A549 (cell line): ENCODE results near the gene SYT1. TPM values are rescaled to one million over a fixed set of nuclear protein-coding genes. Genes with fewer than 3 reads are reported as not detected.

ENCODE experiments used
- ATAC-seq, 2 experiments: fragments of 200-7000 bp in 1 of 2; fragments of >200 bp in 1 of 2; cut with Nextera tagmentation in 1 of 2; cut with Tn5 transposase in 1 of 2; 3 replicates each; pipeline versions ENCODE4 v1.8.0 to v1.9.1; 2018 to 2020; ENCODE audit warnings: mild to moderate bottlenecking in 1 of 2, moderate library complexity in 1 of 2
- CTCF ChIA-PET: fragments of 300-600 bp; sonication (Branson Sonifier 250); formaldehyde crosslinking; extraction: SDS; loops from one replicate; lab custom pipeline; 2021; ENCODE audit warnings: antibody characterized with exemption, inconsistent platforms; lab: Yijun Ruan, JAX
- POLR2A ChIA-PET: fragments of 350-600 bp; formaldehyde crosslinking; extraction: SDS; loops from one replicate; lab custom pipeline; 2021; ENCODE audit warnings: antibody characterized with exemption, inconsistent platforms; lab: Yijun Ruan, JAX
- DNase-seq, 2 experiments: peaks; one replicate each; pipeline versions ENCODE4 v3.0.0 to v3.0.0-alpha.2; 2011 to 2016; ENCODE audit warnings: low read depth in 1 of 2, low spot score in 1 of 2
- FAIRE-seq: peaks from 2 replicates; lab custom pipeline; 2011; peaks lifted over from hg19 to GRCh38; lab: Jason Lieb, UNC
- H3K27ac ChIP-seq, 2 experiments: fragments of >200 bp; sonication (Bioruptor Twin); formaldehyde crosslinking; 3 replicates each; pipeline ENCODE4 v1.5.1; 2016 to 2017
- H3K4me1 ChIP-seq: fragments of >200 bp; sonication (Bioruptor Twin); formaldehyde crosslinking; 3 replicates; pipeline ENCODE4 v1.6.1; 2016
- H3K4me2 ChIP-seq: fragments of >200 bp; sonication (Bioruptor Twin); formaldehyde crosslinking; 3 replicates; pipeline ENCODE4 v1.6.1; 2016
- H3K4me3 ChIP-seq: fragments of >200 bp; sonication (Bioruptor Twin); formaldehyde crosslinking; 3 replicates; pipeline ENCODE4 v1.5.1; 2016
- H3K9me3 ChIP-seq: fragments of >200 bp; sonication (Bioruptor Twin); formaldehyde crosslinking; 3 replicates; pipeline ENCODE4 v1.6.1; 2016
- BHLHE40 ChIP-seq: IDR thresholded peaks from 2 replicates; pipeline ENCODE4 v1.6.1; 2012; ENCODE audit warnings: low read depth, low read length, inconsistent platforms
- CEBPB ChIP-seq, 2 experiments: fragments of >200 bp in 1 of 2; sonication (Bioruptor Twin) in 1 of 2; formaldehyde crosslinking in 1 of 2; IDR thresholded peaks; 2 replicates each; pipeline ENCODE4 v1.6.1; 2012 to 2016
- EHMT2 ChIP-seq: fragments of 200-600 bp; sonication (generic); IDR thresholded peaks from 2 replicates; pipeline ENCODE4 v1.6.1; 2016; ENCODE audit warnings: antibody characterized with exemption, low read depth, mild to moderate bottlenecking, moderate library complexity
- FOSL2 ChIP-seq, 2 experiments: fragments of 450-650 bp in 1 of 2; fragments of >200 bp in 1 of 2; sonication (Bioruptor Twin) in 1 of 2; formaldehyde crosslinking; IDR thresholded peaks; 2 replicates each; pipeline versions ENCODE4 v1.5.0 to v1.6.1; 2016 to 2020; ENCODE audit warnings: mild to moderate bottlenecking in 1 of 2, moderate library complexity in 1 of 2
- FOXS1 ChIP-seq: fragments of 250-450 bp; sonication (Bioruptor Pico); IDR thresholded peaks from 2 replicates; pipeline ENCODE4 v1.5.0; 2020; ENCODE audit warnings: mild to moderate bottlenecking, moderate library complexity
- GATA3 ChIP-seq: IDR thresholded peaks from 2 replicates; pipeline ENCODE4 v1.6.1; 2012; ENCODE audit warnings: borderline replicate concordance
- JUNB ChIP-seq: fragments of >200 bp; sonication (Bioruptor Twin); formaldehyde crosslinking; IDR thresholded peaks from 2 replicates; pipeline ENCODE4 v1.6.1; 2016
- MAFK ChIP-seq: fragments of 450-650 bp; IDR thresholded peaks from 2 replicates; pipeline ENCODE4 v1.6.1; 2014; ENCODE audit not compliant: partially characterized antibody
- NPAS2 ChIP-seq: fragments of 250-450 bp; sonication (Bioruptor Pico); IDR thresholded peaks from 2 replicates; pipeline ENCODE4 v1.8.0; 2022; ENCODE audit warnings: mild to moderate bottlenecking, moderate library complexity, borderline replicate concordance
- RFX5 ChIP-seq: fragments of 450-650 bp; IDR thresholded peaks from 2 replicates; pipeline ENCODE4 v1.7.1; 2014; ENCODE audit warnings: antibody characterized with exemption, mild to moderate bottlenecking, moderate library complexity
- WGBS: methylation state at CpG from one replicate; pipeline ENCODE4 v1.1.6; 2017; ENCODE audit errors: missing lambda C conversion rate; 5-methylcytosine and 5-hydroxymethylcytosine counted together
- polyA plus RNA-seq, 4 experiments: library from polyadenylated mRNA; depleted of rRNA in 3 of 4; stranded (reverse); fragments of >200 nt; fragmentation: RNase III in 1 of 4; extraction: RNeasy Plus Mini Kit Qiagen cat#74134 plus additional on column Dnase treatment in 1 of 4; gene quantifications; 2 replicates in 3 of 4; 3 replicates in 1 of 4; pipeline ENCODE4 v1.2.3, GENCODE V29; 2011 to 2017
- TF ChIP-seq, protein P1 (sequence below): fragments of >200 bp; sonication (Bioruptor Twin); formaldehyde crosslinking; IDR thresholded peaks from 2 replicates; pipeline ENCODE4 v1.6.1; 2016
- TF ChIP-seq, protein P2 (sequence below): IDR thresholded peaks from 2 replicates; pipeline ENCODE4 v1.6.1; 2012

The SYT1 gene
- polyA plus RNA-seq, 2 of the 4 experiments (the other 2 are of a cell fraction): 11.7 to 39.6 TPM

DNA sequence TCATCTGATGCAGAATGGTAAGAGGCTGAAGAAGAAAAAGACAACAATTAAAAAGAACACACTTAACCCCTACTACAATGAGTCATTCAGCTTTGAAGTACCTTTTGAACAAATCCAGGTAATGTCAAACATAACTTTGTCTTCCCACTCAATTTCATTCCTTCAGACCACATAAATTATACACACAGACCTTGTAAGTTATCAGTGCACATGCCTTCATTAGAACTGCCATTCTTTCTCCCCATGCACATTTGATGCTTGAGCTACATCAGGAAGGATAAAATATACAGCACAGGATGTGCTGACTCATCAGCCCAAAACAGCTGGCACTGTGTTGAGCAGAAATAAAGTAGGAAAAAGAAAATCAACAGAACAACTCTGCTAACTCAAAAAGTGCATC lies 579.5 kb downstream of the SYT1 start:
- peak; percentile 54 for FAIRE-seq
- H3K9me3 ChIP-seq: no peaks in the 10 kb centered on the region
- peak overlapping the region; percentile 25; the same call in 2 of the 3 replicates for H3K4me2 ChIP-seq
- no peak for ATAC-seq
- no peak overlapping the region for H3K27ac ChIP-seq
- TF ChIP-seq MAFK (peak; percentile 94), BHLHE40 (no peak)
- DNase-seq: no peak
- ChIA-PET CTCF (interaction anchor here (1.4 kb wide), 1 partner anchor 24 kb away, joined by 4 read pairs; no protein-coding TSS in a partner anchor), POLR2A (no interaction called here)
- H3K4me1 ChIP-seq: peaks cover 21% of the 10 kb centered on the region
- no peak overlapping the region for H3K4me3 ChIP-seq

DNA sequence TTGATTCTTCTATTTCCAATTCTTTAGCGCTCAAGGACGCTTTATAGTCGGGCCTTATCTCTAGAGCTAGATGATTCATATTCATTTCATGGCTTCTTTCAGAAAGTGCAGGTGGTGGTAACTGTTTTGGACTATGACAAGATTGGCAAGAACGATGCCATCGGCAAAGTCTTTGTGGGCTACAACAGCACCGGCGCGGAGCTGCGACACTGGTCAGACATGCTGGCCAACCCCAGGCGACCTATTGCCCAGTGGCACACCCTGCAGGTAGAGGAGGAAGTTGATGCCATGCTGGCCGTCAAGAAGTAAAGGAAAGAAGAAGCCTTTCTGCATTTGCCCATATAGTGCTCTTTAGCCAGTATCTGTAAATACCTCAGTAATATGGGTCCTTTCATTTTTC lies 584.2 kb downstream of the SYT1 start:
- no peak overlapping the region for H3K4me3 ChIP-seq
- 90% methylated on average over 11 of the region's 11 CpGs for WGBS
- POLR2A ChIA-PET: no interaction called here
- no peak overlapping the region for H3K4me2 ChIP-seq
- H3K4me1 ChIP-seq: peaks cover 25% of the 10 kb centered on the region
- FAIRE-seq: no peak
- no peak overlapping the region for H3K27ac ChIP-seq
- TF ChIP-seq, protein P1, sequence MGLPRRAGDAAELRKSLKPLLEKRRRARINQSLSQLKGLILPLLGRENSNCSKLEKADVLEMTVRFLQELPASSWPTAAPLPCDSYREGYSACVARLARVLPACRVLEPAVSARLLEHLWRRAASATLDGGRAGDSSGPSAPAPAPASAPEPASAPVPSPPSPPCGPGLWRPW: no peak
- ATAC-seq: no peak
- no peak for DNase-seq
- CTCF ChIA-PET: interaction anchor here (1.1 to 1.3 kb wide), 2 partner anchors 10 to 29 kb away, joined by 3 to 4 read pairs; no protein-coding TSS in a partner anchor
- H3K9me3 ChIP-seq: no peaks in the 10 kb centered on the region

DNA sequence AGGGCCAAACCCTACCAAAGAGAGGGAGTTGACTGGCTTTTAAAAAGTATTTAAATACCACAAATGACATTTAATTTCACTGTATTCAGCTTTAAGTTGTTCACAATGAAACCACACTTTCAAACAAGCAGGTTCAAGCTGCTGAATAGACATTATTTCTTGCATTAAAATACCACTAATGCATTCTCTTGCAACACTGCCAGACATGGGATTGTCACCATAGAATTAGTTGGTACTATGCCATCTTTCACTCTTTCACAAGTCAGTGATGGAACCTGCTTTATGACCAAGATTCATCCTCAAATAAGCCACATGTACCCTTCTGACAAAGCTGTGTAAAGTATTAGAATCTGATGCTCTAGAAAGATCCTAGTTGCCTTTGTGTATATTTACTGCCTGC lies 586.8 kb downstream of the SYT1 start:
- H3K4me3 ChIP-seq: no peak overlapping the region
- peak overlapping the region in 1 of 2 experiments; percentile 46; a peak in 2 of 6 replicates for H3K27ac ChIP-seq
- no peak for FAIRE-seq
- TF ChIP-seq FOXS1 (CRISPR knock-in tag): no peak
- TF ChIP-seq MAFK: peak; percentile 34
- TF ChIP-seq, all 56 proteins: peak for 1
- ATAC-seq: no peak
- peak overlapping the region; percentile 18; the same call in 1 of the 3 replicates for H3K4me2 ChIP-seq
- DNase-seq: no peak
- ChIA-PET CTCF (interaction anchor here (1.0 to 1.3 kb wide), 2 partner anchors 12 to 96 kb away, joined by 3 to 4 read pairs; no protein-coding TSS in a partner anchor), POLR2A (no interaction called here)
- H3K9me3 ChIP-seq: no peaks in the 10 kb centered on the region
- H3K4me1 ChIP-seq: peaks cover 32% of the 10 kb centered on the region

DNA sequence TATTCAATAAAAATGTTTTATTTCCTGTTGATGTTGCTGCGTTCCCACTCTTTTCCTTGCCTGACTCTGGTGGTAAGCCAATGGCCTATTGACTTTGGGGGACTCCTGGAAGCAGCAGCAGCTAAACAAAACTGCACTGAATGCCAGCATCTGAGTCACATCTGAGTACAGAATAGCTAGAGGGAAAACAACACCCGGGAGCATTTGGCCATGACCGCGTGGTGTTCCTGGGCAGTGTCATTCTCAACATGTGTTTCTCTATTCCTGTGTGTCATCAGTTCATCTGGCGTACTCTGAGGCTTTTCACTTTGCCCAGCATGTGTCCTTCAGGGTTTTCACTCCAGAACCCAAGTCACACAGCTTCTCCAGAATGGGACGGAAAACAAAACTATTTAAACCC lies 587.4 kb downstream of the SYT1 start:
- ATAC-seq (peak; percentile 79 to 81), FAIRE-seq (no peak), DNase-seq (peak in 1 of 2 experiments; percentile 64)
- WGBS: 41% methylated on average over 6 of the region's 6 CpGs
- Histone ChIP-seq H3K4me3 (no peak overlapping the region), H3K27ac (peak overlapping the region in 1 of 2 experiments; percentile 46; a peak in 2 of 6 replicates), H3K4me1 (peaks cover 32% of the 10 kb centered on the region), H3K4me2 (peak overlapping the region; percentile 18; the same call in 2 of the 3 replicates), H3K9me3 (no peaks in the 10 kb centered on the region)
- ChIA-PET POLR2A (no interaction called here), CTCF (interaction anchor here (0.7 to 1.3 kb wide), 3 partner anchors 13 to 95 kb away, joined by 3 to 4 read pairs (median 3); no protein-coding TSS in a partner anchor)
- TF ChIP-seq FOSL2 (IDR thresholded peaks at IDR 0.05) (no peak), FOSL2 (CRISPR knock-in tag; IDR thresholded peaks at IDR 0.05) (peak; percentile 66), JUNB (peak; percentile 34; the same call in 1 of the 2 replicates), EHMT2 (no peak), GATA3 (peak; percentile 50; the same call in 1 of the 2 replicates), RFX5 (no peak)
- TF ChIP-seq, protein P2, sequence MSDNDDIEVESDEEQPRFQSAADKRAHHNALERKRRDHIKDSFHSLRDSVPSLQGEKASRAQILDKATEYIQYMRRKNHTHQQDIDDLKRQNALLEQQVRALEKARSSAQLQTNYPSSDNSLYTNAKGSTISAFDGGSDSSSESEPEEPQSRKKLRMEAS: peak; percentile 77

DNA sequence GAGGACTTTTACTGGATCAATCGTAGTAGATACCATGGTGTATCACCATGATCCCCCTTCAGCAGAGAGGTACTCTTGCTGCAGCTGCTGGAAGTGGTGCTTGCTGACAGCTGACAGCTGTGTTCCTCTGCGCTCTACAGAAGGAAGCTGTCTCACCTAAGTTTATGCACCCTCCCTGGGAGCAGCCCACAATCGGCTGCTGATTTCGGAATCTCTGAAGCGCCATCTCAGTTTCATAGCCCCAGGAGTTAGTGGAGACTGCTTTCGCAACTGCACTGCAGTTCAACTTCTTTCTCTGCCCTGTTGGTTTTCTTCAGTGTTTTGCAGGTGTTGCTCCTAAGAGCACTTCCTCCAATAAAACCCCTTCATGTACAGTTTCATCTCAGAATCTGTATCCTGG lies 588.3 kb downstream of the SYT1 start:
- H3K4me1 ChIP-seq: peaks cover 32% of the 10 kb centered on the region
- ChIA-PET POLR2A (interaction anchor here (0.6 kb wide), 1 partner anchor 238 kb away, joined by 3 read pairs; the partner anchor contains the start of gene PAWR), CTCF (interaction anchor here (0.6 kb wide), 1 partner anchor 206 kb away, joined by 3 read pairs; no protein-coding TSS in a partner anchor)
- H3K27ac ChIP-seq: peak overlapping the region in 1 of 2 experiments; percentile 15; a peak in 1 of 6 replicates
- 91% methylated on average over 6 of the region's 6 CpGs for WGBS
- FAIRE-seq (no peak), ATAC-seq (no peak), DNase-seq (no peak)
- TF ChIP-seq CEBPB (IDR thresholded peaks at IDR 0.05): peak in 1 of 2 experiments; percentile 13; a peak in 1 of 4 replicates
- TF ChIP-seq NPAS2 (CRISPR knock-in tag): no peak
- no peak overlapping the region for H3K4me3 ChIP-seq
- no peak overlapping the region for H3K4me2 ChIP-seq
- no peaks in the 10 kb centered on the region for H3K9me3 ChIP-seq
